Measurements from ENCODE around the gene BTBD7.

Gene BTBD7

GRCh38 chr14:93231129-93231979 lies 101.5 kb downstream of the BTBD7 start:
- DNase-seq, result no peak
- no peaks in the 10 kb centered on the region for H3K4me1 Mint-ChIP-seq
- peaks cover 12% of the 10 kb centered on the region for H3K27me3 Mint-ChIP-seq (ENCODE audit: low read depth, poor library complexity)
- no peak overlapping the region for H3K27ac Mint-ChIP-seq
- no peak overlapping the region for H3K4me3 Mint-ChIP-seq
- TF ChIP-seq CTCF (IDR thresholded peaks at IDR 0.05), result no peak
- H3K9me3 Mint-ChIP-seq, result no peaks in the 10 kb centered on the region
- peaks cover 24% of the 10 kb centered on the region for H3K36me3 Mint-ChIP-seq (ENCODE audit: low read depth)

DNA sequence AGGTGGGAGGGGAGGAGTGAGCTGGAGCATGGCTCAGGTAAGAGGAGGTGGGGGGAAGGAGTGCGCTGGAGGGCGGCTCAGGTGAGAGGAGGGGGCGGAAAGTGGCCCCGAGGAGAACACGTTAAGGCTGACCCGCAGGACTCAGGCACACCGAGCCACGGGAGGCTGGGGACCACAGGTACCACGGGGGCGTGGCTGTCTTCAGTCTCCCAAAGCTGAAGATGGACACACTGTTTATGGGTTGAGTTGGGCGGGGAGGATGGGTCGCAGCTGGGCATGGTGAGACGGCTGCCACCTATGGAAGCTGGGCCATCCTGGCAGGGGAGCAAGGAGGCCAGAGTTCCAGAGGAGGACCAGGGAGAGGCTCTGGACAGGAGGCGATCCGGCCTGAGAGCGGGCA lies 102.3 kb downstream of the BTBD7 start:
- no peaks in the 10 kb centered on the region for H3K4me1 Mint-ChIP-seq
- H3K4me3 Mint-ChIP-seq, result no peak overlapping the region
- DNase-seq, result no peak
- H3K9me3 Mint-ChIP-seq, result no peaks in the 10 kb centered on the region
- H3K27ac Mint-ChIP-seq, result peak overlapping the region; percentile 45
- H3K27me3 Mint-ChIP-seq (ENCODE audit: low read depth, poor library complexity), result peaks cover 9% of the 10 kb centered on the region
- peaks cover 32% of the 10 kb centered on the region for H3K36me3 Mint-ChIP-seq (ENCODE audit: low read depth)
- TF ChIP-seq CTCF (IDR thresholded peaks at IDR 0.05), result no peak

GRCh38 chr14:93228550-93228949 lies 104.3 kb downstream of the BTBD7 start:
- Mint-ChIP-seq H3K27me3 (ENCODE audit: low read depth, poor library complexity) (peaks cover 4% of the 10 kb centered on the region), H3K4me1 (no peaks in the 10 kb centered on the region), H3K36me3 (ENCODE audit: low read depth) (peaks cover 46% of the 10 kb centered on the region), H3K9me3 (no peaks in the 10 kb centered on the region), H3K27ac (no peak overlapping the region), H3K4me3 (no peak overlapping the region)
- no peak for TF ChIP-seq CTCF (IDR thresholded peaks at IDR 0.05)
- DNase-seq, result no peak

GRCh38 chr14:93223565-93223964 lies 109.3 kb downstream of the BTBD7 start:
- TF ChIP-seq CTCF (IDR thresholded peaks at IDR 0.05), result no peak
- no peak for DNase-seq
- H3K9me3 Mint-ChIP-seq, result no peaks in the 10 kb centered on the region
- no peaks in the 10 kb centered on the region for H3K27me3 Mint-ChIP-seq (ENCODE audit: low read depth, poor library complexity)
- no peak overlapping the region for H3K27ac Mint-ChIP-seq
- no peaks in the 10 kb centered on the region for H3K4me1 Mint-ChIP-seq
- peaks cover 71% of the 10 kb centered on the region for H3K36me3 Mint-ChIP-seq (ENCODE audit: low read depth)
- no peak overlapping the region for H3K4me3 Mint-ChIP-seq

- no peaks in the 10 kb centered on the region for H3K27me3 Mint-ChIP-seq (ENCODE audit: low read depth, poor library complexity)
- H3K9me3 Mint-ChIP-seq, result no peaks in the 10 kb centered on the region
- H3K4me3 Mint-ChIP-seq, result no peak overlapping the region
- no peaks in the 10 kb centered on the region for H3K4me1 Mint-ChIP-seq
- no peak for TF ChIP-seq CTCF (IDR thresholded peaks at IDR 0.05)
- no peak overlapping the region for H3K27ac Mint-ChIP-seq
- DNase-seq, result no peak
- peaks cover 54% of the 10 kb centered on the region for H3K36me3 Mint-ChIP-seq (ENCODE audit: low read depth)
These were observed 112.3 kb downstream of the BTBD7 start for GRCh38 chr14:93220509-93220908.

Measured in nephron progenitor cell (in vitro differentiated cells).